GM10248 (cell line): ENCODE measurements around the gene FAR1.
"Not testable (repeated sequence)": the region's sequence is repeated elsewhere in the genome, so short reads cannot be mapped to it uniquely, and the experiment has no call there.

Experiments used
- CTCF ChIA-PET: fragments of 300-600 bp; sonication (Branson Sonifier 250); formaldehyde crosslinking; extraction: SDS; loops from one replicate; lab custom pipeline; 2021; ENCODE audit warnings: antibody characterized with exemption; lab: Yijun Ruan, JAX
- POLR2A ChIA-PET: fragments of 350-650 bp; sonication (Branson Sonifier 250); formaldehyde crosslinking; extraction: SDS; loops from one replicate; lab custom pipeline; 2020; ENCODE audit warnings: antibody characterized with exemption; lab: Yijun Ruan, JAX
- DNase-seq: peaks from one replicate; pipeline ENCODE4 v3.0.0; 2012; ENCODE audit errors: extremely low spot score
- TF ChIP-seq, protein P1 (sequence below): IDR thresholded peaks from 2 replicates; pipeline ENCODE4 v1.5.1; 2012; ENCODE audit warnings: mild to moderate bottlenecking, low read depth; ENCODE audit errors: extremely low read depth, missing control alignments, control extremely low read depth

Gene FAR1

DNA sequence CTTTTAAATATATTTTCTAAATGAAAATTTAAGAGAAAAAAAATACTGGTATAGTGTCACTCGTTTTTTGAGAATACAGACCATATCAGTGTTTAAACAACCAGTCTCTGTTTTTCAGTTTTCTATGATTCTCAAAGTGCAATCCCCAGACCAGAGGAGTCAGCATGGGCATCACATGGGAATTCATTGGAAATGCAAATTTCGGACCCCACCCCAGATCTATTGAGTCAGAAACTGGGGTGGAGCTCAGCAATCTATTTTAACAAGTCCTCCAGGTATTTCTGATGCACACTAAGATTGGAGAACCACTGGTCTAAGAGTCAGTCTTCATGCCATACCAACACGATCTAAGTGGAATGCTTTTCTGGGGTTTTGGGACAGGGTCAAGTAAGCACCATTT lies 66.1 kb downstream of the FAR1 start:
- CTCF ChIA-PET, result interaction anchor here (1.0 kb wide), 1 partner anchor 19 kb away, joined by 4 read pairs; no protein-coding TSS in a partner anchor
- TF ChIP-seq, protein P1, sequence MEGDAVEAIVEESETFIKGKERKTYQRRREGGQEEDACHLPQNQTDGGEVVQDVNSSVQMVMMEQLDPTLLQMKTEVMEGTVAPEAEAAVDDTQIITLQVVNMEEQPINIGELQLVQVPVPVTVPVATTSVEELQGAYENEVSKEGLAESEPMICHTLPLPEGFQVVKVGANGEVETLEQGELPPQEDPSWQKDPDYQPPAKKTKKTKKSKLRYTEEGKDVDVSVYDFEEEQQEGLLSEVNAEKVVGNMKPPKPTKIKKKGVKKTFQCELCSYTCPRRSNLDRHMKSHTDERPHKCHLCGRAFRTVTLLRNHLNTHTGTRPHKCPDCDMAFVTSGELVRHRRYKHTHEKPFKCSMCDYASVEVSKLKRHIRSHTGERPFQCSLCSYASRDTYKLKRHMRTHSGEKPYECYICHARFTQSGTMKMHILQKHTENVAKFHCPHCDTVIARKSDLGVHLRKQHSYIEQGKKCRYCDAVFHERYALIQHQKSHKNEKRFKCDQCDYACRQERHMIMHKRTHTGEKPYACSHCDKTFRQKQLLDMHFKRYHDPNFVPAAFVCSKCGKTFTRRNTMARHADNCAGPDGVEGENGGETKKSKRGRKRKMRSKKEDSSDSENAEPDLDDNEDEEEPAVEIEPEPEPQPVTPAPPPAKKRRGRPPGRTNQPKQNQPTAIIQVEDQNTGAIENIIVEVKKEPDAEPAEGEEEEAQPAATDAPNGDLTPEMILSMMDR, result no peak
- POLR2A ChIA-PET, result no interaction called here

DNA sequence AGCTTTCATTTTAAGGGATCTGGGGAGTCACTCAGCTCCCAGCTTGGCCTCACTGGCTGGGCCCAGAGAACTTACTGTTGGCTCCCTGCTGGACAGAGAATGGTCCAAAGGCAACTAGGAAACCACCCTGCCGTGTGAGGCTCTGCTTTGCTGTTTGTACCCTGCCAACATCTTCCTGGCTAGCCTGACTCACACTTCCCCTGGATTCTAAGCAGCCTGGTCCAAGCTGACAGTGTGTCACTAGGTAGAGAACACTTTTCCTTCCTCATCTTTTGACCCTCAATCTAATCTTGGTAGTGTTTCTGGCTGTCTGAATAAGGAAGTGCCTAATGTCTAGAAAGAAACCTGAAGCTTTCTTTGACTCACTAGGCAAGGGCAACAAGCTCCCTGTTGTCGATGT lies 76.7 kb downstream of the FAR1 start:
- DNase-seq, result no peak
- TF ChIP-seq, protein P1, result no peak
- CTCF ChIA-PET, result interaction anchor here (0.7 to 2.9 kb wide), 3 partner anchors 14 to 24 kb away, joined by 3 to 8 read pairs (median 3); no protein-coding TSS in a partner anchor
- POLR2A ChIA-PET, result no interaction called here

More for the DNA sequence above, 66.1 kb downstream of the FAR1 start:
- no peak for DNase-seq

DNA sequence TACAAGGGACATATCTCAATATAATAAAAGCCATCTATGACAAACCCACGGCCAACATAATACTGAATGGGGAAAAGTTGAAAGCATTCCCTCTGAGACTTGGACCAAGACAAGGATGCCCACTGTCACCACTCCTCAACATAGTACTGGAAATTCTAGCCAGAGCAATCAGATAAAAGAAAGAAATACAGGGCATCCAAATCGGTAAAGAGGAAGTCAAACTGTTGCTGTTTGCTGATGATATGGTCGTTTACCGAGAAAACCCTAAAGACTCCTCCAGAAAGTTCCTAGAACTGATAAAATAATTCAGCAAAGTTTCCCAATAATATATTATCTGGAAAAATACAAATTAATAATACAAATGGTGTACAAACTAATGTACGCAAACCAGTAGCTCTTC lies 84.8 kb downstream of the FAR1 start:
- POLR2A ChIA-PET, result not testable (repeated sequence)

DNA sequence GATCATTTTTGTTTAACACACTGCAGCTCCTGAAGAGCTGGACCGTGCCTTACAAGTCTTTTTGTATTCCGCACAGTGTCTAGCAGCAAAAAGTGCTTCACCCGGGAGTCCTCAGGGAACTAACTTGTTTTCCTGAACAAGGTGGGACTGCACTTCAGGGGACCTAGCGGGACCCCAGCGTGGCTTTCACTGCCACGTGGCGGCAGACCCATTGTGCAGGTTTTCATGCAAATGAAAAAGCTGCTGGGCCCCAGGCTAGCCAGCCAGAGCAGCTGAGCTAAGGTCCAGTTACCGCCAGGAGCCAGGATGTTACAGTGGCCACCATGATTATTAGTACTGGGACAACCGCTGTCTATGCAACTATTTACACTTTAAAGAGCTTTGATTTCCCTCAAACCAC lies 90.6 kb downstream of the FAR1 start:
- TF ChIP-seq, protein P1, result no peak
- CTCF ChIA-PET, result interaction anchor here (1.3 to 1.5 kb wide), 4 partner anchors 14 to 76 kb away, joined by 3 to 7 read pairs (median 6); no protein-coding TSS in a partner anchor
- POLR2A ChIA-PET, result no interaction called here
- DNase-seq, result no peak

More for the DNA sequence above, 84.8 kb downstream of the FAR1 start:
- DNase-seq, CTCF ChIA-PET: not testable (repeated sequence)

DNA sequence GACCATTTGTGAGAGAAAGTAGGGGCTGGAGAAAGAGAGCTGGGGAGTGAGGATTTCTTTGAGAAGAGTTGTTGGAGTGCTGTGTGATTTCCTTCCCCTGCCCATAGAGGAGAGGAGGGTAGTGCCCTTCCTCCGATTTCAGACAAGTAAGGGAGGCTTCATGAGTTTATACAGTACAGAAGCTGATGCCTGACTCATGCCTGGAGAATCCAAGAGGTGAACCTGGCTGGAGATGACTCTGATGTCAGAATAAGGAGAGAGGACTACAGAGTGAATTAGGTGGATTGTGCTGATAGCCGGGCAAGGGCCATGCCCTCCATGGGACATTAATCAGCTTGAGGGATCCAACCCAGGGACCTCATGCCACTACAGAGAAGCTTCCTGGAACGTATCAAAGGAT lies 91.6 kb downstream of the FAR1 start:
- DNase-seq, result no peak
- POLR2A ChIA-PET, result no interaction called here
- CTCF ChIA-PET, result interaction anchor here (1.3 to 6.0 kb wide), 3 partner anchors 13 to 75 kb away, joined by 4 to 29 read pairs (median 8); no protein-coding TSS in a partner anchor
- TF ChIP-seq, protein P1, result no peak

DNA sequence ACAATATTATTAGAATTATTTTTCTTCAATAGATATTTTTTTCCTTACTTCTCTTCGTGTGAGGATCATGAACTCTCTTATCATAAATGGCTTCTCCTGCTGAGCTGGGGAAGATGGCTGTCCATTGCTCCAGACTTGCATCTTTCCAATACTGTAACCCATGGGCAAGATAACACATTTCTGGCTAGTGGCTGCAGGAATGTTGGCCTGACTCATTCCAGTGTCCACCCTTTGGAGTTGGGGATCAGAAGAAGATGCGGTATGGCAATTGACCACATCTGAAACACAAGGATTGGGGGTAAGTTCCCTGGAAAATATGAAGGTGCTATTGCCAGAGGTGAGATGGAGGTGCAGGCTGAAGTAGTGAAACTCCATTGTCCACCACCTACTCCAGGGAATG lies 92.8 kb downstream of the FAR1 start:
- CTCF ChIA-PET, result interaction anchor here (1.6 to 6.0 kb wide), 2 partner anchors 12 to 16 kb away, joined by 8 to 29 read pairs; no protein-coding TSS in a partner anchor
- no peak for DNase-seq
- TF ChIP-seq, protein P1, result no peak
- POLR2A ChIA-PET, result no interaction called here

DNA sequence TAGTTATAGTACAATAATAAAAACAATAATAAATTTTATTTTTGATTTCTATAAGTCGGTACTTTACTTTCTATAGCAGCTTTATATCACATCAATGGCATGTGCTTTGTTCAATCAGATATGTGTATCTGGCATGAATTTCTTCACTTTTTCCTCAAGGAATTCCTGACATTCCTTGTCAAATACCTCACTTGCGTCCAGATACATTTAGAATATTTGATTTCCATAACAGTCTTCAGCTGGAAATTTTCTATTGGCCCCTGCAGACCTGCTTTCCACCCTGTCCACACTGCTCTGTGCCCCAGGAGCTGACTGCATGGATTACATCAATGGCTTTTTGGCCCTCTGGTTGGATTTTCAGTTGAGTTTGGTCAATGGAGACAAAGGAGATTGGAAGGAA lies 93.2 kb downstream of the FAR1 start:
- TF ChIP-seq, protein P1, result no peak
- ChIA-PET CTCF (interaction anchor here (6.0 kb wide), 1 partner anchor 11 kb away, joined by 29 read pairs; no protein-coding TSS in a partner anchor), POLR2A (no interaction called here)
- DNase-seq, result no peak
